BLaER1 treated with 17β-estradiol and CSF1 and Interleukin-3, amounts not matched to agents 10 nM and 100 nM (cell line): Measurements from ENCODE around the gene NPHP4.

Source experiments
- H3K27ac ChIP-seq, 11 experiments: shearing (Covaris generic); formaldehyde crosslinking; 2 replicates each; pipeline ENCODE4 v1.8.1; 2022
- H3K27me3 ChIP-seq, 11 experiments: shearing (Covaris generic); formaldehyde crosslinking; 2 replicates each; pipeline ENCODE4 v1.8.1; 2022
- H3K36me3 ChIP-seq, 11 experiments: shearing (Covaris generic); formaldehyde crosslinking; 2 replicates each; pipeline ENCODE4 v1.8.1; 2022
- H3K4me1 ChIP-seq, 10 experiments: shearing (Covaris generic); formaldehyde crosslinking; 2 replicates each; pipeline ENCODE4 v1.8.1; 2022
- H3K4me2 ChIP-seq, 11 experiments: shearing (Covaris generic); formaldehyde crosslinking; 2 replicates each; pipeline ENCODE4 v1.8.1; 2022
- H3K4me3 ChIP-seq, 10 experiments: shearing (Covaris generic); formaldehyde crosslinking; 2 replicates each; pipeline ENCODE4 v1.8.1; 2022
- H3K9ac ChIP-seq, 11 experiments: shearing (Covaris generic); formaldehyde crosslinking; 2 replicates each; pipeline ENCODE4 v1.8.1; 2022
- H3K9me3 ChIP-seq, 11 experiments: shearing (Covaris generic); formaldehyde crosslinking; replicated peaks in 1 of 11; 2 replicates each; pipeline ENCODE4 v1.8.1; 2022
- H4K20me1 ChIP-seq, 11 experiments: shearing (Covaris generic); formaldehyde crosslinking; 2 replicates each; pipeline ENCODE4 v1.8.1; 2022
- Cebpa-rat ChIP-seq, 11 experiments: shearing (Covaris generic); IDR thresholded peaks; 2 replicates each; pipeline ENCODE4 v1.8.1; 2022

The NPHP4 gene

DNA sequence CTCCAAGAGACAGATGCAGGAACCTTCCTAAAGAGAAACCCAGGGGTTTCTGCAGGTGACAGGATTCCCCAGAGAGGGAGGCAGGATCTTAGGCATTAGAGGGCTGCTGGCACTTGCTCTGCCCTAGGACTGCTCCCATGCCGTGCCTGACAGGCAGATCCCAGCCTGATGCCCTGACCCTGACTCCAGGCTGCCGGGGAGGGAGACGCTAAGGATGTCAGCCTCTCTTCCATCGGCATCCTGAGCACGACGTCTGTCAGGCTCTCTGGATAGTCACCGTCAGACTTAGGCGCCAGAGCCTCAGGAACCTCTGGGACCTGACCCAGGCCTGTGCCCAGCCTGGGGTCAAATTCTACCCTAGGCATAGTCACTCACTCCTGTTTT lies 157.1 kb downstream of the NPHP4 start:
- Histone ChIP-seq H3K4me2 (peak overlapping the region in 8 of 11 experiments; percentile 3 to 87 (median 72); a peak in 10 of 22 replicates), H3K27ac (no peak overlapping the region), H3K36me3 (no peaks in the 10 kb centered on the region), H4K20me1 (peaks cover 0 to 17% (median 0%) of the 10 kb centered on the region in 11 experiments; a peak in 4 of 22 replicates), H3K9ac (no peak overlapping the region), H3K27me3 (peaks cover 0 to 21% (median 0%) of the 10 kb centered on the region in 11 experiments; a peak in 4 of 22 replicates), H3K4me3 (no peak overlapping the region), H3K4me1 (peaks cover 7 to 67% (median 45%) of the 10 kb centered on the region in 10 experiments), H3K9me3 (no peaks in the 10 kb centered on the region)
- no peak for TF ChIP-seq Cebpa-rat (IDR thresholded peaks at IDR 0.05)

- Histone ChIP-seq H3K27me3 (peaks cover 0 to 21% (median 0%) of the 10 kb centered on the region in 11 experiments; a peak in 4 of 22 replicates), H4K20me1 (peaks cover 0 to 13% (median 0%) of the 10 kb centered on the region in 11 experiments; a peak in 3 of 22 replicates), H3K4me3 (no peak overlapping the region), H3K36me3 (no peaks in the 10 kb centered on the region), H3K4me1 (peaks cover 7 to 72% (median 46%) of the 10 kb centered on the region in 10 experiments), H3K9me3 (no peaks in the 10 kb centered on the region), H3K27ac (no peak overlapping the region), H3K9ac (no peak overlapping the region), H3K4me2 (peak overlapping the region in 8 of 11 experiments; percentile 3 to 87 (median 72); a peak in 5 of 22 replicates)
- no peak for TF ChIP-seq Cebpa-rat (IDR thresholded peaks at IDR 0.05)
These were observed 157.6 kb downstream of the NPHP4 start for GRCh38 chr1:5834477-5835178.

GRCh38 chr1:5833911-5834310 lies 158.3 kb downstream of the NPHP4 start:
- Histone ChIP-seq H3K9ac (no peak overlapping the region), H3K27ac (no peak overlapping the region), H4K20me1 (peaks cover 0 to 13% (median 0%) of the 10 kb centered on the region in 11 experiments; a peak in 2 of 22 replicates), H3K4me2 (peak overlapping the region in 2 of 11 experiments; percentile 18 to 34; a peak in 4 of 22 replicates), H3K36me3 (no peaks in the 10 kb centered on the region), H3K9me3 (no peaks in the 10 kb centered on the region), H3K4me3 (no peak overlapping the region), H3K4me1 (peaks cover 11 to 78% (median 53%) of the 10 kb centered on the region in 10 experiments), H3K27me3 (peaks cover 0 to 26% (median 0%) of the 10 kb centered on the region in 11 experiments; a peak in 5 of 22 replicates)
- no peak for TF ChIP-seq Cebpa-rat (IDR thresholded peaks at IDR 0.05)

GRCh38 chr1:5832916-5833895 lies 159.0 kb downstream of the NPHP4 start:
- Histone ChIP-seq H3K27me3 (peaks cover 0 to 33% (median 0%) of the 10 kb centered on the region in 11 experiments; a peak in 6 of 22 replicates), H3K4me1 (peaks cover 18 to 85% (median 60%) of the 10 kb centered on the region in 10 experiments), H3K27ac (no peak overlapping the region), H3K9me3 (no peaks in the 10 kb centered on the region), H3K9ac (no peak overlapping the region), H3K36me3 (no peaks in the 10 kb centered on the region), H4K20me1 (peaks cover 0 to 18% (median 0%) of the 10 kb centered on the region in 11 experiments; a peak in 2 of 22 replicates), H3K4me2 (peak overlapping the region in 4 of 11 experiments; percentile 14 to 34 (median 16); a peak in 7 of 22 replicates), H3K4me3 (no peak overlapping the region)
- TF ChIP-seq Cebpa-rat (IDR thresholded peaks at IDR 0.05), result no peak

DNA sequence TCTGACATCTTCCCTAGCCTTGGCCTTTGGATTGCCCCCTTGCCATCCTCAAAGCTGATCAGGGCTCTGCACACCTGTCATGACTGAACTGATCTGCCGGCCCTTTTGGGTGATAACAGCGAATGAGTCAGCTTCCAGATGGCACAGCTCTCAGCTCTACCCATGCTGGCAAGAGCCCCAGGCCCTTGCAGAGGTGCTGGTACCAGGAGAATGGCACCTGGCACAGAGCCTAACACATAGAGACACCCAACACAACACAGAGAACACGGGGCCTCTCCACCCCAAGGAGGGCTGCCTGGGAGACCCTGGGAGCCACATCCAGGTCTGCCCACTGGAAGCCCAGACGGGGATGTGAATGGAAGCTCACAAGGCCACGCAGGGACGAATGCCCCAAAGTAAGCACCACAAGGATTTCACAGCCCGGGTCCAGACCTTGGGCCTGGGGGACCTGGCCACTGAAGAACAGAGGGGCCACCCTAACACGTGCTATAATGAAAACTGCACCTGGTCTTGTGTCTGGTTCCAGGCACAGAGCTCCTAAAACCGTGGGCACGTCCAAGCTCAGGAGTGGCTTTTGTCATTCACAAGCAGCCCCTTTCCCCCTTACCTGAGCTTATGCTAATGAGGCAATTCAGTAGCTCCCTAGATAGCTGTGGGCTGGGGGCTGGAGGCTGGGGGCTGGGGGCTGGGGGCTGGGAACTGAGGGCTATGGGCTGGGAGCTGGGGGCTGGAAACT lies 160.5 kb downstream of the NPHP4 start:
- H3K4me3 ChIP-seq, result no peak overlapping the region

GRCh38 chr1:5830771-5831599 lies 161.2 kb downstream of the NPHP4 start:
- H3K9ac ChIP-seq, result no peak overlapping the region
- H3K4me1 ChIP-seq, result peaks cover 33 to 92% (median 69%) of the 10 kb centered on the region in 10 experiments

More for the DNA sequence above, 160.5 kb downstream of the NPHP4 start:
- TF ChIP-seq Cebpa-rat (IDR thresholded peaks at IDR 0.05), result no peak
- H4K20me1 ChIP-seq, result peaks cover 0 to 28% (median 0%) of the 10 kb centered on the region in 11 experiments; a peak in 2 of 22 replicates
- no peak overlapping the region for H3K9ac ChIP-seq
- H3K27ac ChIP-seq, result no peak overlapping the region
- peak overlapping the region in 6 of 11 experiments; percentile 19 to 95 (median 66); a peak in 11 of 22 replicates for H3K4me2 ChIP-seq
- H3K4me1 ChIP-seq, result peaks cover 29 to 92% (median 69%) of the 10 kb centered on the region in 10 experiments
- no peaks in the 10 kb centered on the region for H3K9me3 ChIP-seq
- H3K36me3 ChIP-seq, result no peaks in the 10 kb centered on the region
- H3K27me3 ChIP-seq, result peaks cover 0 to 41% (median 0%) of the 10 kb centered on the region in 11 experiments; a peak in 6 of 22 replicates

GRCh38 chr1:5829414-5829813 lies 162.8 kb downstream of the NPHP4 start:
- Histone ChIP-seq H3K9me3 (no peaks in the 10 kb centered on the region), H3K4me2 (peak overlapping the region in 10 of 11 experiments; percentile 65 to 100 (median 92); a peak in 19 of 22 replicates), H3K36me3 (no peaks in the 10 kb centered on the region), H4K20me1 (peaks cover 0 to 27% (median 0%) of the 10 kb centered on the region in 11 experiments; a peak in 3 of 22 replicates), H3K27ac (peak overlapping the region in 6 of 11 experiments; percentile 53 to 83 (median 77); a peak in 10 of 22 replicates), H3K4me3 (no peak overlapping the region; a peak in 1 of 20 replicates), H3K9ac (peak overlapping the region in 2 of 11 experiments; percentile 72 to 74; a peak in 2 of 22 replicates), H3K27me3 (peaks cover 0 to 42% (median 0%) of the 10 kb centered on the region in 11 experiments; a peak in 6 of 22 replicates), H3K4me1 (peaks cover 36 to 80% (median 58%) of the 10 kb centered on the region in 10 experiments)
- TF ChIP-seq Cebpa-rat (IDR thresholded peaks at IDR 0.05), result no peak

More at GRCh38 chr1:5830771-5831599, 161.2 kb downstream of the NPHP4 start:
- no peaks in the 10 kb centered on the region for H3K9me3 ChIP-seq
- no peak overlapping the region for H3K4me3 ChIP-seq
- H4K20me1 ChIP-seq, result peaks cover 0 to 34% (median 0%) of the 10 kb centered on the region in 11 experiments; a peak in 3 of 22 replicates
- H3K27ac ChIP-seq, result peak overlapping the region in 1 of 11 experiments; percentile 42; a peak in 1 of 22 replicates
- peaks cover 0 to 43% (median 0%) of the 10 kb centered on the region in 11 experiments; a peak in 6 of 22 replicates for H3K27me3 ChIP-seq
- no peak for TF ChIP-seq Cebpa-rat (IDR thresholded peaks at IDR 0.05)
- no peaks in the 10 kb centered on the region for H3K36me3 ChIP-seq
- peak overlapping the region in 7 of 11 experiments; percentile 19 to 95 (median 41); a peak in 11 of 22 replicates for H3K4me2 ChIP-seq
